ENCODE results near the gene FAM151A. TPM values are rescaled to one million over a fixed set of nuclear protein-coding genes. Genes with fewer than 3 reads are reported as not detected.

The FAM151A gene
- total RNA-seq, 4 donors from 2014 or later = not detected

- intact Hi-C loops (cut with DNase I) = no loop called here
- peaks cover 9 to 17% (median 16%) of the 10 kb centered on the region in 4 donors for H3K4me1 ChIP-seq
- WGBS = 78% methylated on average over 4 of the region's 5 CpGs
- peaks cover 0 to 13% (median 0%) of the 10 kb centered on the region in 4 donors for H3K36me3 ChIP-seq
- TF ChIP-seq EP300 (IDR thresholded peaks at IDR 0.05) (no peak), POLR2AphosphoS5 (IDR thresholded peaks at IDR 0.05) (no peak), POLR2A (IDR thresholded peaks at IDR 0.05; ENCODE audit: low read depth) (no peak), CTCF (IDR thresholded peaks at IDR 0.05) (no peak)
- no peaks in the 10 kb centered on the region for H3K27me3 ChIP-seq
- peaks cover 0 to 4% (median under 1%) of the 10 kb centered on the region in 4 donors for H3K9me3 ChIP-seq
- H3K4me3 ChIP-seq = no peak overlapping the region
- DNase-seq (ENCODE audit: extremely low spot score) = no peak
- no peak overlapping the region for H3K27ac ChIP-seq (replicated peaks in 1 of 4)
Observed at GRCh38 chr1:54649130-54649898, 26.0 kb upstream of the FAM151A start.

DNA sequence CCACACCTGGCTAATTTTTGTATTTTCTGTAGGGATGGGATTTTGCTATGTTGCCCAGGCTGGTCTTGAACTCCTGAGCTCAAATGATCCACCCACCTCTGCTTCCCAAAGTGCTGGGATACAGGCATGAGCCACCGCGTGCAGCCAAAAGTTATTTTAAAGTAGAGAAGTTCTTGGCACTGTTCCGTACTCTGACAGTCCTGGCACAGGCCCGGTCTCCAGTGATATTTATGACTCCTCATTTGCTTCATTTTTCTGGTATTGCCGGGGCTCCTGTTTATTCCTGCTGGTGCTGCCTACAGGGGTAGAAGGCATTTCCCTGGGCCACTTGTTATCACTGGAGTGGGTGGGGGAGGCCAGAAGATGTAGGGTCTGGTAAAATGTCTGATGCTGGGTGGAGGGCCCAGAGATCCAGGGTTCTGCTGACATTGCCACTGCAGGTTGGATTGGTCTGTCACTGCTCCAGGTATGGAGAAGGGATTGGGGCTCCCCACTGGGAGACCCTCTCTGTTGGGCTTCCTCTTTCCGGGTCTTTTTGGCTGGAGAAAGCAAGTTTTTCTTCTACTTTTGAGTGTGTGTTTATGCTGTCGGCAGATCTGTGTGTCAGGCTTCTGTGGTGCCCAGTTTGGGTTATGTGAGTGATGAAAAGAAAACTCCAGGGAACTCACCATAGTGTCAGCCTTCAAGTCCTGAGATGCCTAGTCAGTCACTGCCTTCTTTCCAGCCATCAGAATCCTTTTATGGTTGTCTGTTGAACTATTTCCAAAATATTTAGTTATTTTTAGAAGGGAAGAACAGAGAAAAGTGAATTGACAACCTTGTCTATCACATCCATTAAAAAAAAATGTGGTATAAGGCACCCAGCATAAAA, 22.7 kb upstream of the FAM151A start:
- Histone ChIP-seq H3K9me3 (peaks cover 0 to 18% (median 12%) of the 10 kb centered on the region in 4 donors), H3K27ac (replicated peaks in 1 of 4) (peak overlapping the region; percentile 2 to 72 (median 55)), H3K4me1 (peaks cover 9 to 17% (median 16%) of the 10 kb centered on the region in 4 donors), H3K27me3 (no peaks in the 10 kb centered on the region), H3K4me3 (no peak overlapping the region), H3K36me3 (no peaks in the 10 kb centered on the region)
- TF ChIP-seq POLR2A (IDR thresholded peaks at IDR 0.05; ENCODE audit: low read depth) = no peak
- no peak for TF ChIP-seq CTCF (IDR thresholded peaks at IDR 0.05)
- TF ChIP-seq POLR2AphosphoS5 (IDR thresholded peaks at IDR 0.05) = peak; percentile 52 to 62
- WGBS = 30% methylated on average over 7 of the region's 7 CpGs
- intact Hi-C loops (cut with DNase I) = no loop called here
- DNase-seq (ENCODE audit: extremely low spot score) = no peak

GRCh38 chr1:54643736-54644135, 20.4 kb upstream of the FAM151A start:
- H3K4me1 ChIP-seq = peaks cover 9 to 17% (median 16%) of the 10 kb centered on the region in 4 donors
- H3K4me3 ChIP-seq = no peak overlapping the region
- no peak overlapping the region for H3K27ac ChIP-seq (replicated peaks in 1 of 4)
- H3K36me3 ChIP-seq = no peaks in the 10 kb centered on the region
- H3K27me3 ChIP-seq = no peaks in the 10 kb centered on the region
- intact Hi-C loops (cut with DNase I) = no loop called here
- no peak for DNase-seq (ENCODE audit: extremely low spot score)
- TF ChIP-seq POLR2AphosphoS5 (IDR thresholded peaks at IDR 0.05) = no peak
- TF ChIP-seq POLR2A (IDR thresholded peaks at IDR 0.05; ENCODE audit: low read depth) = no peak
- no peak for TF ChIP-seq EP300 (IDR thresholded peaks at IDR 0.05)
- TF ChIP-seq CTCF (IDR thresholded peaks at IDR 0.05) = no peak
- H3K9me3 ChIP-seq = peaks cover 0 to 18% (median 12%) of the 10 kb centered on the region in 4 donors

DNA sequence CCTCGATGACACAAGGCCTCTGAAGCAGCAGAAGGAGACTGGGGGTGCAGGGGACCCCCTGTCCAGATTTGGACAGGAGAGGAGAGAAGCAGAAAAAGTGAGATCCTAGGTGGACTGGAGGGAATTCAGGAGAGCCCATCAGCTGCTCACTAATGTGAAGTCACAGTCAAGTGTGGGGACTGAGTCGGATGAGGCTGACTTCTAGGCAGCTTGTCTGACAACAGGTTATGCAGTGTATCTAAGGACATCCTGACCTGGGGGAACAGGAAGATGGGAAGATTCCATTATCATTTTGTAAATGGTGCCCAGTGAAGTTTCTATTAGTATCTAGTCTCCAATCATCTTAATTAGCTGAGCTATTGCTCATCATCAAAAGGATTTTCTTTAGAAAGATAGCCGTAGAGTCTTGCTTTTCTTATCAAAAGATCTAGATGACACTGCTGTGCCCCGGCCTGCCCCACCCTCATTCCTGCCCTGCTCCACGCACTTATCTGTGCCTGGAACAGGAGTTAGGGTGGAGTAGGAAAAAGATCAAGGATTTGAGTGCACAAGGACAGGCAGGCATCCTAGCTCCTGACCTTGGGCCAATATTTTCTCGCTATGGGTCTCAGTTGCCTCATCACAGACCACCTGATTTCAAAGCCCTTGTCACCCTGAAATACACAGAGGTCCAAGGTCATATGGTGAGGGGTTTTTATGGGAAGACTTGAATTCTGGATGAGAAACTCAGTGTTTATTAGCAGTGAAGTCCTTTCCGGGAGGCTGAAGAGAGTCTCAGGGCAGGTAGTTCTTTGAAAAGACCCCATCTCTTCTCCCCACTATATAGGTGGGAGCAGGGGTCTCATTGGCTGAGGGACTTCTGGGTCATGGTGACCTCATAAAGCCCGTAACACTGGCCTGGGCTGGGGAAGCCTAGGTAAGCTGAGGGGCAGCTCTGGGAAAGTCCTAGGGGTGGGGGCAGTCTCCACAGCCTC, 17.8 kb upstream of the FAM151A start, which contains the start of gene MROH7:
TSS of gene MROH7 (plus strand) at position 924 of the 974 bp plus-strand sequence. CDS start 11,141 bp downstream, outside the sequence.
- no peak for TF ChIP-seq POLR2AphosphoS5 (IDR thresholded peaks at IDR 0.05)
- no peak for TF ChIP-seq EP300 (IDR thresholded peaks at IDR 0.05)
- no peak for TF ChIP-seq CTCF (IDR thresholded peaks at IDR 0.05)
- TF ChIP-seq POLR2A (IDR thresholded peaks at IDR 0.05; ENCODE audit: low read depth) = no peak
- no peak for DNase-seq (ENCODE audit: extremely low spot score)
- WGBS = 68% methylated on average over 8 of the region's 8 CpGs
- H3K27ac ChIP-seq (replicated peaks in 1 of 4) = no peak within 1 kb of the TSS
- intact Hi-C loops (cut with DNase I) = no loop called here
- no peaks in the 10 kb centered on the region for H3K27me3 ChIP-seq
- H3K9me3 ChIP-seq = peaks cover 0 to 18% (median 12%) of the 10 kb centered on the region in 4 donors
- H3K36me3 ChIP-seq = peaks cover 0 to 9% (median under 1%) of the 10 kb centered on the region in 4 donors
- H3K4me3 ChIP-seq = no peak within 1 kb of the TSS
- H3K4me1 ChIP-seq = peaks cover 8 to 9% (median 8%) of the 10 kb centered on the region in 4 donors
